GM12892 (cell line): ENCODE data around the gene ASCC3.

ENCODE experiments used
- POLR2A ChIP-seq: IDR thresholded peaks from 2 replicates; pipeline ENCODE4 v1.6.1; 2011; ENCODE audit warnings: low read depth, low read length, control low read depth
- TAF1 ChIP-seq: IDR thresholded peaks from 2 replicates; pipeline ENCODE4 v1.6.1; 2011; ENCODE audit warnings: low read depth, mild to moderate bottlenecking, control low read depth, low read length, borderline replicate concordance

DNA sequence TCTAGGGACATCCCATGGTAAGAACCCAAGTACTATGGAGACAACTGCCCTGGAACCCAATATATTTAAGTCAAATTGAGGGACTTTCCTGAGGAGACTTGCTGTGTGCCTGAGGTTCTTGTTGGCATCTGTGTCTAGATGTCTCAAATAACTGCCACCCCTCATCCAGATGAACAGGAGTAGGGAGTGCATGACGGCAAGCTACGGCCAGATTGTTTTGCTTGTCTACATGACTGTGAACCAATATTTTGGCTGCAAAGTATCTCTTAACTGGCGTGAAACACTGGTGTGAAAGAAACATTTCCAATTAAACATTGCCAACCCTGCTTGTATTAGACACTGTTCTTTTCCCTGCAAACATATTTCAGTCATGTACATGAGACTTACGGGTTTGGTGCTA is 364.0 kb downstream of the ASCC3 start:
- no peak for TF ChIP-seq POLR2A
- TF ChIP-seq TAF1, result no peak
